ENCODE results near the gene GOSR1. TPM values are rescaled to one million over a fixed set of nuclear protein-coding genes. Genes with fewer than 3 reads are reported as not detected.

GOSR1 gene
- total and polyA plus RNA-seq, 4 donors = 29.0 to 39.8 (median 29.5) TPM

DNA sequence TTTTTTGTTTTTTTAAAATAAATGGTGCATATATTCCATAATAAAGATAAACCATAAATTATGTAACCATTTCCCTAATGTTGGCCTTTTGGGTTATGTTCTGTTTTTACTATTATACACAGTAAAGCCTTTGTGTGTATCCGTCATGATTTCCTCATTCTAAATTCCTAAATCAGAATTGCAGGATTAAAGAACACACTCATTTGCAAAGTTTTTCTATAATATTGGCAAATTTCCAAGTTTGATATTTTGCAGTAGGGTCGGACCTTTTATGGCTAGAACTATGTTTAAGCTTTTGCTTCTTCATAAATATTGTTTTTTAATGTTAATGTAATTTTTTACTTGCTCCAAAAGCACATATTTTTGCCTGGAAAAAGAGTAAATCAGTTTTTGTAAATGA lies 16.6 kb downstream of the GOSR1 start:
- Histone ChIP-seq H3K27me3 (ENCODE audit: control insufficient read depth, insufficient read depth, low read length) (no peaks in the 10 kb centered on the region), H3K4me3 (ENCODE audit: low read depth, low read length) (no peak overlapping the region), H3K9me3 (ENCODE audit: control insufficient read depth, insufficient read depth, low read length) (no peaks in the 10 kb centered on the region), H3K36me3 (ENCODE audit: control insufficient read depth, insufficient read depth, low read length) (peaks cover 29% of the 10 kb centered on the region), H3K27ac (ENCODE audit: low read depth, low read length) (no peak overlapping the region), H3K4me1 (ENCODE audit: control insufficient read depth, insufficient read depth, low read length) (no peaks in the 10 kb centered on the region)
- WGBS (ENCODE audit: insufficient coverage) = no CpG with 5 or more reads among the region's 2 CpGs
- DNase-seq (ENCODE audit: low read depth in 4 of 6, low spot score in 6 of 6) = no peak

DNA sequence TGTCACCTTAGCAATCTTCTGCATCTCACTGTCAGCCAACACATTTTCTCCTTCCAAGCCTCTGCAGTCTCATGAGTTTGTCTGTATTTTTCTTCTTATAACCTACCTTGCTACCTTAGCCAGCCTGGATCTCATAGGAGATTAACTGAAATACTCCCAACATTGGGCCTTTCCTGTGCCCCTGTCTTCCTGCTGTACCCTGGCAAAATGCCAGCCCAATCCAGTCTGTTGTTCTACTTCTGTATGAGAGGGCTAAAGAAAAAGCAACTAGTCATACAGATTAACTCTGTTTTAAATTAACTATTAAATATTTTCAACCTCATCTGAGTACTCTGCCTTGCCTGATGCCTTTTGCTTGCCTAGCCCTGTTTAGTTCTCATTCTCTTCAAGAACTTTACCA lies 18.4 kb downstream of the GOSR1 start:
- Histone ChIP-seq H3K27ac (ENCODE audit: low read depth, low read length) (no peak overlapping the region), H3K36me3 (ENCODE audit: control insufficient read depth, insufficient read depth, low read length) (peaks cover 25% of the 10 kb centered on the region), H3K27me3 (ENCODE audit: control insufficient read depth, insufficient read depth, low read length) (no peaks in the 10 kb centered on the region), H3K4me3 (ENCODE audit: low read depth, low read length) (no peak overlapping the region), H3K9me3 (ENCODE audit: control insufficient read depth, insufficient read depth, low read length) (no peaks in the 10 kb centered on the region), H3K4me1 (ENCODE audit: control insufficient read depth, insufficient read depth, low read length) (no peaks in the 10 kb centered on the region)
- peak in 1 of 6 donors; percentile 7 for DNase-seq (ENCODE audit: low read depth in 4 of 6, low spot score in 6 of 6)

DNA sequence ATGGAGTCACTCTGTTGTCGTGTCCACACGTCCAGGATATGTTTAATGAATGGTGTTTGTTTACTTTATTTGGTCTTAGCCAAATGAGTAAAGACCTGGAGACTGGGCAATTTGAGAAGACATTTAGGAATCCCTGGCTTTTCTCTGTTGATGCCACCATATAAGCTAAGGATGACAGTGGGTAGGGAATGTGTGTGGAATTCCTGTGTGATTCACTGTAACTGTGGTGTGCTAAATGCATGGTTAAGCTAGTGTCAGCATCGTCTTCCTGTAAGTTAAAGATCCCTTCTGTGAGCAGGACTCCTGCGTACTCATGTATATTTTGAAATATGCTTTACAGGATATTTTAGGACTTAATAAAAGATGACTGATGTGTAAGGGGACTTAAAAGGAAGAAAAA lies 26.4 kb downstream of the GOSR1 start:
- Histone ChIP-seq H3K4me3 (ENCODE audit: low read depth, low read length) (no peak overlapping the region), H3K4me1 (ENCODE audit: control insufficient read depth, insufficient read depth, low read length) (no peaks in the 10 kb centered on the region), H3K27ac (ENCODE audit: low read depth, low read length) (no peak overlapping the region), H3K27me3 (ENCODE audit: control insufficient read depth, insufficient read depth, low read length) (no peaks in the 10 kb centered on the region), H3K36me3 (ENCODE audit: control insufficient read depth, insufficient read depth, low read length) (peaks cover 20% of the 10 kb centered on the region), H3K9me3 (ENCODE audit: control insufficient read depth, insufficient read depth, low read length) (no peaks in the 10 kb centered on the region)
- 92% methylated on average over 3 of the region's 4 CpGs for WGBS (ENCODE audit: insufficient coverage)
- no peak for DNase-seq (ENCODE audit: low read depth in 4 of 6, low spot score in 6 of 6)

DNA sequence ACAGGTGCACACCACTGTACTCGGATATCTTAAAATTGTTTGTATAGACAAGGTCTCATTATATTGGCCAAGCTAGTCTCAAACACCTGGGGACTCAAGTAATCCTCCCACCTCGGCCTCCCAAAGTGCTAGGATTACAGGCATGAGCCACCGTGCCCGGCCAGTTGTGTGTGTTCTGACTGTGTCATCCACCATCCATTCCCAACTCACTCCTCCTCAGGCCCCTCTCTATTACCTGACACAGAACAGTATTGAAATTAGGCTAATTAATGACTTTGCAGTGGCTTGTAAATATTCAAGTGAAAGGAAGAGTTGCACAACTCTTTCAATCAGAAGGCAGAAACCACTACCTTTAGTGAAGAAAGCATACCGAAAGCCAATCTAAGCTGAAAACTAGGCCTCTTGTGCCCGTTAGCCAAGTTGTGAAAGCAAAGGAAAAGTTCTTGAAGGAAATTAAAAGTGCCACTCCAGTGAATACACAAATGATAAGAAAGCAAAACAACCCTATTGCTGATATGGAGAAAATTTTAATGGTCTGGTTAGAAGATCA lies 28.7 kb downstream of the GOSR1 start:
- WGBS (ENCODE audit: insufficient coverage) = 100% methylated on average over 2 of the region's 6 CpGs
- Histone ChIP-seq H3K9me3 (ENCODE audit: control insufficient read depth, insufficient read depth, low read length) (no peaks in the 10 kb centered on the region), H3K27ac (ENCODE audit: low read depth, low read length) (no peak overlapping the region), H3K4me1 (ENCODE audit: control insufficient read depth, insufficient read depth, low read length) (no peaks in the 10 kb centered on the region), H3K36me3 (ENCODE audit: control insufficient read depth, insufficient read depth, low read length) (peaks cover 20% of the 10 kb centered on the region), H3K4me3 (ENCODE audit: low read depth, low read length) (no peak overlapping the region), H3K27me3 (ENCODE audit: control insufficient read depth, insufficient read depth, low read length) (no peaks in the 10 kb centered on the region)
- no peak for DNase-seq (ENCODE audit: low read depth in 4 of 6, low spot score in 6 of 6)

DNA sequence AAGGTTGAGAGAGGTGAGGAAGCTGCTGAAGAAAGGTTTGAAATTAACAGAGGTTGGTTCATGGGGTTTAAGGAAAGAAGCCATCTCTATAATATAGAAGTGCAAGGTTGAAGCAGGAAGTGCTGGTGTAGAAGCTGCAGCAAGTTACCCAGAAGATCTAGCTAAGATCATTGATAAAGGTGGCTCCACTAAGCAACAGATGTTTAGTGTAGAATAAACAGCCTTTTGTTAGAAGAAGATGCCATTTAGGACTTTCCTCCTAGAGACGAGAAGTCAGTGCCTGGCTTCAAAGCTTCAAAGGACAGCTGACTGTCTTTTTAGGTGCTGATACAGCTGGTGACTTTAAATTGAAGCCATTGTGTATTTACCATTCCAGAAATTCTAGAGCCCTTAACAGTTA lies 29.3 kb downstream of the GOSR1 start:
- Histone ChIP-seq H3K9me3 (ENCODE audit: control insufficient read depth, insufficient read depth, low read length) (no peaks in the 10 kb centered on the region), H3K27me3 (ENCODE audit: control insufficient read depth, insufficient read depth, low read length) (no peaks in the 10 kb centered on the region), H3K4me1 (ENCODE audit: control insufficient read depth, insufficient read depth, low read length) (no peaks in the 10 kb centered on the region), H3K36me3 (ENCODE audit: control insufficient read depth, insufficient read depth, low read length) (peaks cover 18% of the 10 kb centered on the region), H3K27ac (ENCODE audit: low read depth, low read length) (no peak overlapping the region), H3K4me3 (ENCODE audit: low read depth, low read length) (no peak overlapping the region)
- no peak for DNase-seq (ENCODE audit: low read depth in 4 of 6, low spot score in 6 of 6)
- 60% methylated on average over 1 of the region's 1 CpG for WGBS (ENCODE audit: insufficient coverage)

DNA sequence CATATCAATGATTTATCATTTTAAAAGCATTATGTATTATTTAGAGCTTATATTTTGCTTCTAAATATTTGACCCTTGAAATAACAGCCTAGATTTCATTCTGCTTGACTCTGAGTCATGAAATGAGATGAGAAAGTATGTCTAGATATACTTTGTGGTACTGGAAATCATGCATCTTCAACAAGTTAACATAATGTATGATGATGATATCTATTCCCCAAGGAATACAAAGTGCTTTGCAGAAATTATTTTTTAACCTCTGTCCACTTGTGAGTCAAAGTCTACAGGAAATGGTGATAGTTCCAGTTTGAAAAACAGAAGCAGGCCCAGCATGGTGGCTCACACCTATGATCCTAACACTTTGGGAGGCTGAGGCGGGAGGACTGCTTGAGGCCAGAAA lies 36.1 kb downstream of the GOSR1 start:
- Histone ChIP-seq H3K4me3 (ENCODE audit: low read depth, low read length) (no peak overlapping the region), H3K27me3 (ENCODE audit: control insufficient read depth, insufficient read depth, low read length) (no peaks in the 10 kb centered on the region), H3K36me3 (ENCODE audit: control insufficient read depth, insufficient read depth, low read length) (peaks cover 16% of the 10 kb centered on the region), H3K9me3 (ENCODE audit: control insufficient read depth, insufficient read depth, low read length) (no peaks in the 10 kb centered on the region), H3K27ac (ENCODE audit: low read depth, low read length) (no peak overlapping the region), H3K4me1 (ENCODE audit: control insufficient read depth, insufficient read depth, low read length) (no peaks in the 10 kb centered on the region)
- no peak for DNase-seq (ENCODE audit: low read depth in 4 of 6, low spot score in 6 of 6)
- WGBS (ENCODE audit: insufficient coverage) = 100% methylated on average over 1 of the region's 1 CpG

DNA sequence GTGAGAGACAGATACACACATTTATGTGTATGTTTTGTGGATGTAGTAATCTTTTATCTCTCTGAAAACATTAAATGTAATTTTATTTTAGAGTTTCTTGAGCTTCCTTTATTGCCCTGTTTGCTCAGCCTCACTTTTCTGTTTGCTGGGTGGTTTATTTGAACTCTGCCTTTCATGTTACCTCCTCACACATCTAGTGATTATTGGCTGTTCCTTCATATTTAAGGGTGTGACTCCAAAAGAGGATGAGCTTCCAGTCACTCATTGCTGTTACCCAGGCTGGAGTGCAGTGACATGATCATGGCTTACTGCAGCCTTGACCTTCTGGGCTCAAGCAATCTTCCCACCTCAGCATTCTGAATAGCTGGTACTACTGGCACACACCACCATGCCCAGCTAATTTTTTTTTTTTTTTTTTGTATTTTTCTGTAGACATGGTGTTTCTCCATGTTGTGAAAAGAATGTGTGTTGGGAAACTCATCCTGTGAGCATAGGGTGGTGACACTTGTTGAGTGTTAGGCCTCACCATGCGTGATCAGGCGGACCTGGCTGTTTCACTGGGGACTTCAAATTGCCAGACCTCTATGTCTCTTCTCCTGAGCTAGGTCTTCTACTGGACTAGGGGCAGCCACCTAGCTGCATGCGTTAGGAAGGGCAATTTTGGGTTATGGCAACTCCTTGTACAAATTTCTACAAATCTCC lies 37.8 kb downstream of the GOSR1 start:
- WGBS (ENCODE audit: insufficient coverage) = 80% methylated on average over 2 of the region's 3 CpGs
- no peaks in the 10 kb centered on the region for H3K9me3 ChIP-seq (ENCODE audit: control insufficient read depth, insufficient read depth, low read length)
- no peaks in the 10 kb centered on the region for H3K4me1 ChIP-seq (ENCODE audit: control insufficient read depth, insufficient read depth, low read length)
- no peak overlapping the region for H3K4me3 ChIP-seq (ENCODE audit: low read depth, low read length)
- no peaks in the 10 kb centered on the region for H3K27me3 ChIP-seq (ENCODE audit: control insufficient read depth, insufficient read depth, low read length)
- no peak for DNase-seq (ENCODE audit: low read depth in 4 of 6, low spot score in 6 of 6)
- no peak overlapping the region for H3K27ac ChIP-seq (ENCODE audit: low read depth, low read length)
- H3K36me3 ChIP-seq (ENCODE audit: control insufficient read depth, insufficient read depth, low read length) = peaks cover 22% of the 10 kb centered on the region

DNA sequence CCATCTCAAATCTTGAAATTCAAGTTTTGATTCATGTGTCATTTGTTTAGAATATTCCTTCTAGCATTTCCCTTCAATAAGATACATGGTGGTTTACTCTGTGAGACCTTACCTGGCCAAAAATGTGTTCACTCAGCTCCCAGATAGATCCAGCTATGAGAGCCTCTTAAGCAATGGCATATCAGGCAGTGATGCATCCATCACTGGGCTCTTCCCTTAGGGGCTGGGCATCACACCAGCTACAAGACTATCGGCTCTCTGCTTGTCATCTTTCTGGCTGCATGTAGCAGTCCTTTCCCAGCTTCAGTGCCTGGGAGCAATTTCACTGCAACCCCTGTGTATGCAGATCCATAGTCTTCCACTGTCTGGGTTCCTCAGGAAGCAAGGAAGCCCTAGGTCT lies 40.6 kb downstream of the GOSR1 start:
- Histone ChIP-seq H3K4me1 (ENCODE audit: control insufficient read depth, insufficient read depth, low read length) (no peaks in the 10 kb centered on the region), H3K27me3 (ENCODE audit: control insufficient read depth, insufficient read depth, low read length) (no peaks in the 10 kb centered on the region), H3K9me3 (ENCODE audit: control insufficient read depth, insufficient read depth, low read length) (no peaks in the 10 kb centered on the region), H3K27ac (ENCODE audit: low read depth, low read length) (no peak overlapping the region), H3K36me3 (ENCODE audit: control insufficient read depth, insufficient read depth, low read length) (peaks cover 36% of the 10 kb centered on the region), H3K4me3 (ENCODE audit: low read depth, low read length) (no peak overlapping the region)
- WGBS (ENCODE audit: insufficient coverage) = 67% methylated on average over 1 of the region's 1 CpG
- DNase-seq (ENCODE audit: low read depth in 4 of 6, low spot score in 6 of 6) = no peak

DNA sequence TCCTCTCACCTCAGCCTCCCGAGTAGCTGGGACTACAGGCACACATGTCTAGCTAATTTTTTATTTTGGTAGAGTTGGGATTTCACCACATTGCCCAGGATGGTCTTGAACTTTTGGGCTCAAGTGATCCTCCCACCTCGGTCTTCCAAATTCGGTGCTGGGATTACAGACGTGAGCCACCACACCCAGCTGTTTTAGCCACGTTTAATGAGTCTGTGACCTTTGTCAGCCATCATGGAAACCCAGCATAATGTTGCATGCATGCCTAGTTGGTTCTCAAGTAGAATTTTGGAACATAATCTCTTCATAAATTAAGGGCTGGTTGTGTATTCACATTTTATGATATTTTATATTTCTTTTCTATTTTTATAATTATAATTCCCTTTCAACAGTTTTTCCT lies 42.0 kb downstream of the GOSR1 start:
- WGBS (ENCODE audit: insufficient coverage) = 82% methylated on average over 4 of the region's 5 CpGs
- Histone ChIP-seq H3K27me3 (ENCODE audit: control insufficient read depth, insufficient read depth, low read length) (no peaks in the 10 kb centered on the region), H3K27ac (ENCODE audit: low read depth, low read length) (no peak overlapping the region), H3K4me3 (ENCODE audit: low read depth, low read length) (no peak overlapping the region), H3K9me3 (ENCODE audit: control insufficient read depth, insufficient read depth, low read length) (no peaks in the 10 kb centered on the region), H3K36me3 (ENCODE audit: control insufficient read depth, insufficient read depth, low read length) (peaks cover 39% of the 10 kb centered on the region), H3K4me1 (ENCODE audit: control insufficient read depth, insufficient read depth, low read length) (no peaks in the 10 kb centered on the region)
- DNase-seq (ENCODE audit: low read depth in 4 of 6, low spot score in 6 of 6) = no peak

DNA sequence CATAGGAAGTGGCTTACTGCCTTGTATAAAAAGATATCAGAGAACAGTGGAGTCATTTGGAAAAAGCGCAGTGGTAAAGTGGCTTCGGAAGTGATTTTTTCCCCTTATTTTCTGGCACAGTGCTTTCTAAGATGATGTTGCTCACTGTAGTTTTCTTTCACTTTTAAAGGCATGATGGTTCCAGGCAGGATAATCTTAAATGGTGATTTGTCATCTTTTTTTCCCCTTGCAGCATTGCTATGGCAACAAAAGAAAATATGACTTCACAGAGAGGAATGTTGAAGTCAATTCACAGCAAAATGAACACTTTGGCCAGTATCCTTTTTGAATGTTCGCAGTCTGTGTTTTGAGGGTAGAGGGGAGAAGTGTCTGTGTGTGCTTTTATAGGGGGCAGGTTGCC lies 42.5 kb downstream of the GOSR1 start:
- Histone ChIP-seq H3K27me3 (ENCODE audit: control insufficient read depth, insufficient read depth, low read length) (no peaks in the 10 kb centered on the region), H3K4me1 (ENCODE audit: control insufficient read depth, insufficient read depth, low read length) (no peaks in the 10 kb centered on the region), H3K9me3 (ENCODE audit: control insufficient read depth, insufficient read depth, low read length) (no peaks in the 10 kb centered on the region), H3K27ac (ENCODE audit: low read depth, low read length) (no peak overlapping the region), H3K36me3 (ENCODE audit: control insufficient read depth, insufficient read depth, low read length) (peaks cover 39% of the 10 kb centered on the region), H3K4me3 (ENCODE audit: low read depth, low read length) (no peak overlapping the region)
- WGBS (ENCODE audit: insufficient coverage) = 73% methylated on average over 2 of the region's 3 CpGs
- DNase-seq (ENCODE audit: low read depth in 4 of 6, low spot score in 6 of 6) = peak in 2 of 6 donors; percentile 3 to 25
